Mesendoderm (in vitro differentiated cells): ENCODE results near the gene QPRT.
"Not testable (repeated sequence)": the region's sequence is repeated elsewhere in the genome, so short reads cannot be mapped to it uniquely, and the experiment has no call there.

Experiments used
- DNase-seq: peaks from one replicate; pipeline ENCODE4 v3.0.0; 2013
- H2AK5ac ChIP-seq: 2 replicates; pipeline ENCODE4 v1.6.1; 2013; ENCODE audit warnings: low read length, inconsistent platforms
- H2BK120ac ChIP-seq: 2 replicates; pipeline ENCODE4 v1.6.1; 2013; ENCODE audit warnings: low read depth, mild to moderate bottlenecking, low read length, moderate library complexity, mixed read lengths
- H2BK15ac ChIP-seq: replicated peaks from 2 replicates; pipeline ENCODE4 v1.6.1; 2013; ENCODE audit warnings: low read depth, mild to moderate bottlenecking, moderate library complexity
- H2BK5ac ChIP-seq: 2 replicates; pipeline ENCODE4 v1.6.1; 2013; ENCODE audit warnings: low read length, inconsistent platforms
- H3K18ac ChIP-seq: 2 replicates; pipeline ENCODE4 v1.6.1; 2013; ENCODE audit warnings: mild to moderate bottlenecking, low read length, mixed read lengths
- H3K23ac ChIP-seq: one replicate; pipeline ENCODE4 v1.6.1; 2013; ENCODE audit warnings: low read length
- H3K27ac ChIP-seq: 2 replicates; pipeline ENCODE4 v1.5.1; 2013; ENCODE audit warnings: low read depth, mild to moderate bottlenecking, inconsistent platforms, low read length, moderate library complexity
- H3K27me3 ChIP-seq: 2 replicates; pipeline ENCODE4 v1.6.1; 2013; ENCODE audit warnings: low read length, control low read depth, mild to moderate bottlenecking, inconsistent platforms; ENCODE audit not compliant: insufficient read depth, poor library complexity
- H3K36me3 ChIP-seq: 2 replicates; pipeline ENCODE4 v1.6.1; 2013; ENCODE audit warnings: low read length, inconsistent platforms; ENCODE audit not compliant: control insufficient read depth, insufficient read depth
- H3K4ac ChIP-seq: one replicate; pipeline ENCODE4 v1.6.1; 2013; ENCODE audit warnings: low read depth, mild to moderate bottlenecking, low read length, moderate library complexity
- H3K4me1 ChIP-seq: 2 replicates; pipeline ENCODE4 v1.6.1; 2013; ENCODE audit warnings: low read depth, low read length, inconsistent platforms; ENCODE audit not compliant: control insufficient read depth
- H3K4me2 ChIP-seq: 2 replicates; pipeline ENCODE4 v1.6.1; 2013; ENCODE audit warnings: low read length
- H3K4me3 ChIP-seq: 2 replicates; pipeline ENCODE4 v1.5.1; 2013; ENCODE audit warnings: mild to moderate bottlenecking, low read length
- H3K56ac ChIP-seq: one replicate; pipeline ENCODE4 v1.6.1; 2013; ENCODE audit warnings: low read length
- H3K79me1 ChIP-seq: 2 replicates; pipeline ENCODE4 v1.6.1; 2013; ENCODE audit warnings: low read length, inconsistent platforms
- H3K79me2 ChIP-seq: 2 replicates; pipeline ENCODE4 v1.6.1; 2013; ENCODE audit warnings: mild to moderate bottlenecking, low read length; ENCODE audit not compliant: control insufficient read depth, insufficient read depth
- H3K9ac ChIP-seq: 2 replicates; pipeline ENCODE4 v1.6.1; 2013; ENCODE audit warnings: low read length, inconsistent platforms
- H4K5ac ChIP-seq: one replicate; pipeline ENCODE4 v1.6.1; 2013; ENCODE audit warnings: low read length
- H4K8ac ChIP-seq: one replicate; pipeline ENCODE4 v1.6.1; 2013; ENCODE audit warnings: low read depth, mild to moderate bottlenecking, control low read depth, low read length, moderate library complexity
- WGBS: extraction: QIAGEN DNeasy Blood & Tissue Kit; methylation state at CpG from one replicate; pipeline ENCODE4 v1.1.7; 2013; ENCODE audit warnings: low lambda C conversion rate, missing lambda C conversion rate; ENCODE audit not compliant: insufficient coverage; ENCODE audit errors: extremely low coverage; 5-methylcytosine and 5-hydroxymethylcytosine counted together

Gene QPRT

GRCh38 chr16:29653890-29654289, 25.1 kb upstream of the QPRT start:
- H3K27ac ChIP-seq, H3K4me2 ChIP-seq, H2BK120ac ChIP-seq, H2AK5ac ChIP-seq, H3K27me3 ChIP-seq, H3K18ac ChIP-seq, H3K4me1 ChIP-seq, H3K23ac ChIP-seq, H4K8ac ChIP-seq, DNase-seq, H4K5ac ChIP-seq, H3K79me2 ChIP-seq, H3K4ac ChIP-seq, H3K36me3 ChIP-seq, H2BK15ac ChIP-seq, H2BK5ac ChIP-seq, H3K9ac ChIP-seq, H3K4me3 ChIP-seq, H3K79me1 ChIP-seq, H3K56ac ChIP-seq: not testable (repeated sequence)
- no CpG with 5 or more reads among the region's 7 CpGs for WGBS

GRCh38 chr16:29656688-29657523, 22.1 kb upstream of the QPRT start:
- DNase-seq: peak; percentile 44
- H3K4me1 ChIP-seq: no peaks in the 10 kb centered on the region
- no peak overlapping the region for H3K9ac ChIP-seq
- WGBS: no CpG with 5 or more reads among the region's 11 CpGs
- H3K27me3 ChIP-seq: no peaks in the 10 kb centered on the region
- no peak overlapping the region for H3K23ac ChIP-seq
- no peak overlapping the region for H3K27ac ChIP-seq
- H3K79me1 ChIP-seq: no peaks in the 10 kb centered on the region
- H3K36me3 ChIP-seq: no peaks in the 10 kb centered on the region
- no peak overlapping the region for H2BK120ac ChIP-seq
- peak overlapping the region; percentile 25 for H3K56ac ChIP-seq
- H3K4ac ChIP-seq: no peak overlapping the region
- H4K8ac ChIP-seq: no peak overlapping the region
- H2BK5ac ChIP-seq: no peak overlapping the region
- no peak overlapping the region for H2AK5ac ChIP-seq
- no peak overlapping the region for H2BK15ac ChIP-seq
- H4K5ac ChIP-seq: no peak overlapping the region
- H3K18ac ChIP-seq: no peak overlapping the region
- H3K4me3 ChIP-seq: no peak overlapping the region
- H3K4me2 ChIP-seq: no peak overlapping the region
- no peaks in the 10 kb centered on the region for H3K79me2 ChIP-seq

- Histone ChIP-seq H3K23ac (no peak overlapping the region), H3K27ac (no peak overlapping the region), H3K4me1 (no peaks in the 10 kb centered on the region), H3K4ac (no peak overlapping the region), H2BK5ac (no peak overlapping the region), H3K27me3 (no peaks in the 10 kb centered on the region), H4K8ac (no peak overlapping the region), H3K4me2 (no peak overlapping the region), H3K18ac (no peak overlapping the region), H2AK5ac (no peak overlapping the region), H3K36me3 (no peaks in the 10 kb centered on the region), H3K79me2 (no peaks in the 10 kb centered on the region), H2BK15ac (no peak overlapping the region), H3K79me1 (no peaks in the 10 kb centered on the region), H4K5ac (no peak overlapping the region), H3K9ac (no peak overlapping the region), H2BK120ac (no peak overlapping the region), H3K56ac (no peak overlapping the region), H3K4me3 (no peak overlapping the region)
- no peak for DNase-seq
- no CpG with 5 or more reads among the region's 6 CpGs for WGBS
Observed at GRCh38 chr16:29658705-29659104, 20.3 kb upstream of the QPRT start.

- Histone ChIP-seq H3K18ac (no peak overlapping the region), H3K4me3 (no peak overlapping the region), H2BK5ac (no peak overlapping the region), H3K4me2 (no peak overlapping the region), H2BK15ac (no peak overlapping the region), H3K79me1 (no peaks in the 10 kb centered on the region), H3K4ac (no peak overlapping the region), H3K36me3 (no peaks in the 10 kb centered on the region), H3K56ac (no peak overlapping the region), H3K79me2 (no peaks in the 10 kb centered on the region), H3K23ac (no peak overlapping the region), H2BK120ac (no peak overlapping the region), H4K5ac (no peak overlapping the region), H4K8ac (no peak overlapping the region), H3K27me3 (no peaks in the 10 kb centered on the region), H3K9ac (no peak overlapping the region), H2AK5ac (no peak overlapping the region), H3K4me1 (peaks cover 3% of the 10 kb centered on the region), H3K27ac (no peak overlapping the region)
- DNase-seq: no peak
- WGBS: no CpG with 5 or more reads among the region's 17 CpGs
Observed at GRCh38 chr16:29662000-29662728, 16.8 kb upstream of the QPRT start.

GRCh38 chr16:29662729-29663015, 16.3 kb upstream of the QPRT start:
- no peak overlapping the region for H3K4me3 ChIP-seq
- H3K79me2 ChIP-seq: no peaks in the 10 kb centered on the region
- H2BK5ac ChIP-seq: no peak overlapping the region
- no peak overlapping the region for H2AK5ac ChIP-seq
- H3K9ac ChIP-seq: no peak overlapping the region
- H3K27me3 ChIP-seq: no peaks in the 10 kb centered on the region
- no peak overlapping the region for H2BK120ac ChIP-seq
- no peak overlapping the region for H2BK15ac ChIP-seq
- no peak overlapping the region for H4K8ac ChIP-seq
- no peak overlapping the region for H3K4ac ChIP-seq
- no peak overlapping the region for H3K27ac ChIP-seq
- H3K18ac ChIP-seq: no peak overlapping the region
- H3K4me1 ChIP-seq: peaks cover 3% of the 10 kb centered on the region
- DNase-seq: no peak
- H3K23ac ChIP-seq: no peak overlapping the region
- H3K4me2 ChIP-seq: no peak overlapping the region
- no peak overlapping the region for H3K56ac ChIP-seq
- no peaks in the 10 kb centered on the region for H3K36me3 ChIP-seq
- no CpG with 5 or more reads among the region's 4 CpGs for WGBS
- H3K79me1 ChIP-seq: no peaks in the 10 kb centered on the region
- H4K5ac ChIP-seq: no peak overlapping the region
